ENCODE results near the gene DDX10.

DDX10 gene

GRCh38 chr11:108624196-108624925, 40.5 kb upstream of the DDX10 start:
- no peak overlapping the region for H3K27ac ChIP-seq
- TF ChIP-seq ZFX (IDR thresholded peaks at IDR 0.05): no peak
- TF ChIP-seq, protein P1, sequence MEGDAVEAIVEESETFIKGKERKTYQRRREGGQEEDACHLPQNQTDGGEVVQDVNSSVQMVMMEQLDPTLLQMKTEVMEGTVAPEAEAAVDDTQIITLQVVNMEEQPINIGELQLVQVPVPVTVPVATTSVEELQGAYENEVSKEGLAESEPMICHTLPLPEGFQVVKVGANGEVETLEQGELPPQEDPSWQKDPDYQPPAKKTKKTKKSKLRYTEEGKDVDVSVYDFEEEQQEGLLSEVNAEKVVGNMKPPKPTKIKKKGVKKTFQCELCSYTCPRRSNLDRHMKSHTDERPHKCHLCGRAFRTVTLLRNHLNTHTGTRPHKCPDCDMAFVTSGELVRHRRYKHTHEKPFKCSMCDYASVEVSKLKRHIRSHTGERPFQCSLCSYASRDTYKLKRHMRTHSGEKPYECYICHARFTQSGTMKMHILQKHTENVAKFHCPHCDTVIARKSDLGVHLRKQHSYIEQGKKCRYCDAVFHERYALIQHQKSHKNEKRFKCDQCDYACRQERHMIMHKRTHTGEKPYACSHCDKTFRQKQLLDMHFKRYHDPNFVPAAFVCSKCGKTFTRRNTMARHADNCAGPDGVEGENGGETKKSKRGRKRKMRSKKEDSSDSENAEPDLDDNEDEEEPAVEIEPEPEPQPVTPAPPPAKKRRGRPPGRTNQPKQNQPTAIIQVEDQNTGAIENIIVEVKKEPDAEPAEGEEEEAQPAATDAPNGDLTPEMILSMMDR (conservative IDR thresholded peaks at IDR 0.05): no peak

DNA sequence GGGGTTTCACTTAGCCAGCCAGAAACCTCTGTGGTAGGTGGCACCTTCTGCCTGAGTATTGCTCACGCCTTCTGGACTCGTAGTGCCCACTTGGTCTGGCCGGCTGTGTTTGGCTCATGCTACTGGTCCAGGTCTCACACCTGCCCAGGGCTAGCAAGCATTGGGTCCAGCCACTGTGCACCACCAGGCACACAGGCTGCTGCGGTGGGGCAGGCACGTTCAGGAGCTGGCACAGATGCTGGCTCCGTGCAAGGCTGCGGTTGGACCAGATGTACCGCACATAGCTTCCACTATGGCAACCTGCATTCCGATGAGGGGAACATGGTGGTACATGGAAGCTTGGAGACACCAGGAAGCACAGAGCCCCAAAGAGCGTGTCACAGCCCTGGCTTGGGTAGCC, 36.5 kb upstream of the DDX10 start:
- TF ChIP-seq, protein P1 (conservative IDR thresholded peaks at IDR 0.05): no peak
- no peak for TF ChIP-seq ZFX (IDR thresholded peaks at IDR 0.05)
- no peak overlapping the region for H3K27ac ChIP-seq

DNA sequence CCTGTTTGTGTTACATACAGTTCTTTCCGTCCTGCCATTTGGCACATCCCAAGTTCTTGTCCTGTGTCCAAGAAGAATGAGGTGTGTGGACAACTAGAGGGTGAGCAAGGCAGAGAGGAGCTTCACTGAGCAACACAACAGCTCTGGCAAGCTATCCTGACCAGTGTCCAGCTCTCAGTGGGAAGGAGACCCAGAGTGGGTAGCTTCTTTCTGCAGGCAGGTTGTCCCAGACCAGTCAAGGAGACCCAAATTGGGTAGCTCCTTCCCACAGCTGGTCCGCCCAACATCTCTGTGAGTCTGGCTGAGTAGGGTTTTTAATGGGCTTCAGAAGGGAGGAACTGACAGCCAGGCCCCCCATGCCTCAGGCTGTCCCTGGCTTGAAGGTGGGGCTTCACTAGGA, 36.1 kb upstream of the DDX10 start:
- no peak overlapping the region for H3K27ac ChIP-seq
- TF ChIP-seq, protein P1 (conservative IDR thresholded peaks at IDR 0.05): no peak
- no peak for TF ChIP-seq ZFX (IDR thresholded peaks at IDR 0.05)

- H3K27ac ChIP-seq: no peak overlapping the region
- TF ChIP-seq ZFX (IDR thresholded peaks at IDR 0.05): no peak
- TF ChIP-seq, protein P1 (conservative IDR thresholded peaks at IDR 0.05): no peak
Observed at GRCh38 chr11:108629274-108629673, 35.6 kb upstream of the DDX10 start.

DNA sequence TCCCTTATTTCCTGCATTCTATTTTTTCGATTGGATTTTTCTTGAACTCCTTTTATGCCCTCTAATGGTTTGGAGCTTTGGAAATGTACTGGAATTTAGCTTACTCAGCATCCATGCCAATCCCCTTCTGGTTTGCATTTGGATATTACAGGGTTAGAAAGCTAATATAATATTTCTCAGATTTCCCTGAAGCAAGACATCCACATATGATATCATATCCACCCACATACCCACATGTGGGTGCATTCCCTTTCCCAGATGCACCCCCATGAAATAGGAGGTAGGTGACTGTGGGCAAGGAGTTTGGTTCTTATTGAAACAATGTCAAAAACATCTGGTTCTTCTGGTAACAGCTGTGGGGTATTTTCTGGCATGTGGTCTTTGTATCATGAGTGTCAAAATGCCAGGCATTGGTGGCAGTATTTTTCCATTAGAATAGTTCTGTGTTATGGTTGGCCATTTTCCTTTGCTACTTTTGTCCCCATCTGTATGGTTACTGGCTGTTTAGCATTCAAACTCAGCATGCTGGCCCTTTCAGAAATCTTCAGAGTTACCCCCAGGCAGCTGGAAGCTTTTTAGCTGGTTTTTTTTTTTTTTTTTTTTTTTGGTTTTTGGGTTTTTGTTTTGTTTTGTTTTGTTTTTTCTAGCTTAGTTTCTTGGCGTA, 32.7 kb upstream of the DDX10 start:
- no peak overlapping the region for H3K27ac ChIP-seq
- TF ChIP-seq, protein P1 (conservative IDR thresholded peaks at IDR 0.05): no peak
- TF ChIP-seq ZFX (IDR thresholded peaks at IDR 0.05): no peak

GRCh38 chr11:108635106-108635505, 29.8 kb upstream of the DDX10 start:
- TF ChIP-seq ZFX (IDR thresholded peaks at IDR 0.05): no peak
- TF ChIP-seq, protein P1 (conservative IDR thresholded peaks at IDR 0.05): no peak
- no peak overlapping the region for H3K27ac ChIP-seq

DNA sequence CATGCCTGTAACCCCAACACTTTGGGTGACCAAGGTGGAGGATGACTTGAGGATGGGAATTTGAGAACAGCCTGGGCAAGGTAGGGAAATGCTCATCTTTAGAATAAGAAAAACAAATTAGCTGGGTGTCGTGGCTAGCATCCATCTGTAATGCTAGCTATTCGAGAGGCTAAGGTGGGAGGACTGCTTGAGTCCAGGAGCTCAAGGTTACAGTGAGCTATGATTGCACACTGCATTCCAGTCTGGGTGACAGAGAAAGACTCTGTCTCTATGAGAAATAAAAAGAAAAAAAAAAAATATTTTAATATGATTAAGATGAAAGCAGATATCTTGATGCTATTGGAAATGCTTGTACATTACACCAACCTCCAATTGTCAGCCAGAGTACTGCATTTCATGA, 28.6 kb upstream of the DDX10 start:
- TF ChIP-seq, protein P1 (conservative IDR thresholded peaks at IDR 0.05): no peak
- no peak for TF ChIP-seq ZFX (IDR thresholded peaks at IDR 0.05)
- no peak overlapping the region for H3K27ac ChIP-seq
